KMS-11 (cell line): Measurements from ENCODE around the gene AASDH.
"Not testable (repeated sequence)": the region's sequence is repeated elsewhere in the genome, so short reads cannot be mapped to it uniquely, and the experiment has no call there.

Source experiments
- H2AFZ ChIP-seq: fragments of 200-600 bp; sonication (generic); 2 replicates; pipeline ENCODE4 v1.6.1; 2016; ENCODE audit warnings: antibody characterized with exemption, mixed run types, low read depth
- H3K27ac ChIP-seq: fragments of 200-600 bp; sonication (generic); 2 replicates; pipeline ENCODE4 v1.6.1; 2016; ENCODE audit warnings: mild to moderate bottlenecking, mixed run types
- H3K27me3 ChIP-seq: fragments of 200-600 bp; sonication (generic); 2 replicates; pipeline ENCODE4 v1.6.1; 2017; ENCODE audit warnings: mild to moderate bottlenecking, low read depth, mixed run types, moderate library complexity; ENCODE audit not compliant: insufficient read depth
- H3K36me3 ChIP-seq: fragments of 200-600 bp; sonication (generic); 2 replicates; pipeline ENCODE4 v1.6.1; 2017; ENCODE audit warnings: mild to moderate bottlenecking, mixed run types; ENCODE audit not compliant: insufficient read depth
- H3K4me1 ChIP-seq: fragments of 200-600 bp; sonication (generic); 2 replicates; pipeline ENCODE4 v1.6.1; 2016; ENCODE audit warnings: mild to moderate bottlenecking, low read depth, mixed run types; ENCODE audit not compliant: poor library complexity, severe bottlenecking
- H3K4me2 ChIP-seq: fragments of 200-600 bp; sonication (generic); 2 replicates; pipeline ENCODE4 v1.7.0; 2016; ENCODE audit warnings: mild to moderate bottlenecking, mixed run types
- H3K4me3 ChIP-seq: fragments of 200-600 bp; sonication (generic); IDR thresholded peaks from 2 replicates; pipeline ENCODE4 v1.6.1; 2017; ENCODE audit warnings: low read depth, low read length, mixed read lengths; ENCODE audit not compliant: insufficient read depth
- H3K79me2 ChIP-seq: fragments of 200-600 bp; sonication (generic); 2 replicates; pipeline ENCODE4 v1.6.1; 2016; ENCODE audit warnings: low read depth, mixed run types; ENCODE audit not compliant: insufficient read depth
- H3K9ac ChIP-seq: fragments of 200-600 bp; sonication (generic); 2 replicates; pipeline ENCODE4 v1.6.1; 2016; ENCODE audit warnings: mild to moderate bottlenecking, mixed run types
- H4K20me1 ChIP-seq: fragments of 200-600 bp; sonication (generic); 2 replicates; pipeline ENCODE4 v1.6.1; 2016; ENCODE audit warnings: mild to moderate bottlenecking, mixed run types; ENCODE audit not compliant: insufficient read depth
- CTCF ChIP-seq: fragments of 200-600 bp; sonication (generic); conservative IDR thresholded peaks from 2 replicates; pipeline ENCODE4 v1.6.1; 2017; ENCODE audit warnings: low read depth, mild to moderate bottlenecking, antibody characterized with exemption, low read length, moderate library complexity, mixed read lengths

AASDH gene

DNA sequence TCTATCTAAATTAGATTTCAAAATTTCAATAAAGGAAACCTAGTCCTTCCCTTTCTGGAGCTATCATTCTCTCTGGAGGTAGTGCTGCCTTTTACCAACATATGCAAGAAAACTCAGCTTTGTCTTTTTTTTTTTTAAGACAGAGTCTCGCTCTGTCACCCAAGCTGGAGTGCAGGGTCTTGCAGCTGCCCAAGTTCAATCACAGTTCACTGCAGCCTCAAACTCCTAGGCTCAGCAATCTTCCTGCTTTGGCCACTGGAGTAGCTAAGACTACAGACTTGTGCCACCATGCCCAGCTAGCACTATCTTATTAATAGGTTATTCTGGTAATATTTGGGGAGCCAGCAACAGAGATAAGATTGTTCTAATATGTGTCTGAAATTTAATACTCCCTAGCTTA is 12.3 kb downstream of the AASDH start:
- no peak overlapping the region for H2AFZ ChIP-seq
- no peak overlapping the region for H3K4me3 ChIP-seq
- H3K27me3 ChIP-seq: no peaks in the 10 kb centered on the region
- no peaks in the 10 kb centered on the region for H3K79me2 ChIP-seq
- no peaks in the 10 kb centered on the region for H3K36me3 ChIP-seq
- H4K20me1 ChIP-seq: no peaks in the 10 kb centered on the region
- H3K4me1 ChIP-seq: no peaks in the 10 kb centered on the region
- no peak overlapping the region for H3K9ac ChIP-seq
- no peak for TF ChIP-seq CTCF
- H3K27ac ChIP-seq: no peak overlapping the region
- no peak overlapping the region for H3K4me2 ChIP-seq

DNA sequence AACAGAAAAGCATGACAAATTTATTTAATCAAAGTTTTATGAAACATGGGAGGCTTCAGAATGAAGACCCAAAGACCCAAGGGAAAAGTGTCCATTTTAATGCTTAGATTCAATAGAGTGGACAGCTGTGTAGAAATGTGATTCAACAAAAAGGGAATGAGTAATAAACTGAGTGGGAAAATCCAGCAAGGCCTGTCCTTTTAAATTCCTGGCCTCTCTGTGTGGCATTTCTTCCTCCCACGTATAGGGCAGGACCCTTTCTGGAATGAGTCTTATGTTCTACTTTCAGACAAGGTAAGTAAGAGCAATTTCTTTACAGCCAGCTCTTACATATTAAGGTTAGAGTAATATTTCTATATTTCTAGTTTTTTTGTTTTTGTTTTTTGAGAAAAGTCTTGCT is 14.5 kb downstream of the AASDH start:
- H3K9ac ChIP-seq: no peak overlapping the region
- H3K27me3 ChIP-seq: no peaks in the 10 kb centered on the region
- H3K4me3 ChIP-seq: no peak overlapping the region
- no peak overlapping the region for H3K4me2 ChIP-seq
- no peaks in the 10 kb centered on the region for H3K36me3 ChIP-seq
- no peak for TF ChIP-seq CTCF
- H3K79me2 ChIP-seq: no peaks in the 10 kb centered on the region
- no peaks in the 10 kb centered on the region for H4K20me1 ChIP-seq
- no peak overlapping the region for H3K27ac ChIP-seq
- H2AFZ ChIP-seq: no peak overlapping the region
- H3K4me1 ChIP-seq: no peaks in the 10 kb centered on the region

GRCh38 chr4:56371426-56372220 is 15.7 kb downstream of the AASDH start:
- H3K27ac ChIP-seq: no peak overlapping the region
- no peaks in the 10 kb centered on the region for H4K20me1 ChIP-seq
- no peak overlapping the region for H3K4me2 ChIP-seq
- H3K36me3 ChIP-seq: no peaks in the 10 kb centered on the region
- no peaks in the 10 kb centered on the region for H3K27me3 ChIP-seq
- no peak overlapping the region for H3K9ac ChIP-seq
- TF ChIP-seq CTCF: no peak
- H3K4me1 ChIP-seq: no peaks in the 10 kb centered on the region
- H3K4me3 ChIP-seq: no peak overlapping the region
- H2AFZ ChIP-seq: no peak overlapping the region
- no peaks in the 10 kb centered on the region for H3K79me2 ChIP-seq

GRCh38 chr4:56370377-56370776 is 16.9 kb downstream of the AASDH start:
- Histone ChIP-seq H3K4me2 (no peak overlapping the region), H3K27ac (no peak overlapping the region), H3K27me3 (no peaks in the 10 kb centered on the region), H3K4me3 (no peak overlapping the region), H3K36me3 (no peaks in the 10 kb centered on the region), H3K9ac (no peak overlapping the region), H3K4me1 (no peaks in the 10 kb centered on the region), H3K79me2 (no peaks in the 10 kb centered on the region), H4K20me1 (no peaks in the 10 kb centered on the region), H2AFZ (no peak overlapping the region)
- no peak for TF ChIP-seq CTCF

DNA sequence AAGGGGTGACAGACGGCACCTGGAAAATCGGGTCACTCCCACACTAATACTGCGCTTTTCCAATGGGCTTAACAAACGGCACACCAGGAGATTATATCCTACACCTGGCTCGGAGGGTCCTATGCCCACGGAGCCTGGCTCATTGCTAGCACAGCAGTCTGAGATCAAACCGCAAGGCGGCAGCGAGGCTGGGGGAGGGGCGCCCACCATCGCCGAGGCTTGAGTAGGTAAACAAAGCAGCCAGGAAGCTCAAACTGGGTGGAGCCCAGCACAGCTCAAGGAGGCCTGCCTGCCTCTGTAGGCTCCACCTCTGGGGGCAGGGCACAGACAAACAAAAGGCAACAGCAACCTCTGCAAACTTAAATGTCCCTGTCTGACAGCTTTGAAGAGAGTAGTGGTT is 24.3 kb downstream of the AASDH start:
- not testable (repeated sequence) for H3K9ac ChIP-seq, H3K27me3 ChIP-seq, H3K79me2 ChIP-seq, H3K27ac ChIP-seq, H3K4me1 ChIP-seq, H3K36me3 ChIP-seq, H3K4me2 ChIP-seq, H4K20me1 ChIP-seq, H3K4me3 ChIP-seq, H2AFZ ChIP-seq
